ENCODE data around the gene UROD.
"Not testable (repeated sequence)": the region's sequence is repeated elsewhere in the genome, so short reads cannot be mapped to it uniquely, and the experiment has no call there.

The UROD gene

DNA sequence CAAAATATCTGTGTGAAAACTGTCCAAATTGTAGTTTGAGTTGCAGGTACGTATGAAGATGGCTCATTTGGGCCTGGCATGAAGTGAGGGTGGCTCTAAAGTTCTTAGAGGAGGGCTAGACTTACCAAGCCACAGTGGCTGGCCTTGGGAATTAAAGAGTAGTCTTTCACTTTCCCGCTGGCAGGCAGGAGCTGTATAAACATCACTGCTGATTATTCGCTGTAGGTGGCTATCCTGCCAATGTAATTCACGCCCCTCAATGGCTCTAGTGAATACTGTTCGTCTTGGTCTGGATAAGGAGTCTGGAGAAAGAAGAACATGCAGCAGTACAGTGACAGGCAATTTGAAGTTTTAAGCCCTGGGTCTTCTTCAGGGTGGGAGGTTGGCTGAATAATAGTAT lies 31.0 kb downstream of the UROD start:
- no peak for FAIRE-seq

DNA sequence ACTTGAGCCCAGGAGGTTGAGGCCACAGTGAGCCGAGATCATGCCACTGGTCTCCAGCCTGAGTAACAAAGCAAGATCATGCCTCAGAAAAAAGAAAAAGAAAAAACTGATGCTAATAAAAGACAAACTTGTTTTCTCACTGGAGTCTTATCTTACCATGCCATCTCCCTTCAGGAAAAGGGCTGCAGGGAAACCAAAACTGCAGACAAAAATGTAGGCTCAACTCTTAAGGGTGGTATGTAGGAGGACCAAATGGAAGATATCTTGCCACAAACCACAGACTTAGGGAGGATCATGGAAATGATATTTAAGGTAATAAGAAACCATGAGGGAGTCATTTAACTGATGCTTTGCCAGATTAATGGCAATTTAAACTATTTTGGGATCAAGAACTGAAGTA lies 32.9 kb downstream of the UROD start:
- FAIRE-seq, result no peak

DNA sequence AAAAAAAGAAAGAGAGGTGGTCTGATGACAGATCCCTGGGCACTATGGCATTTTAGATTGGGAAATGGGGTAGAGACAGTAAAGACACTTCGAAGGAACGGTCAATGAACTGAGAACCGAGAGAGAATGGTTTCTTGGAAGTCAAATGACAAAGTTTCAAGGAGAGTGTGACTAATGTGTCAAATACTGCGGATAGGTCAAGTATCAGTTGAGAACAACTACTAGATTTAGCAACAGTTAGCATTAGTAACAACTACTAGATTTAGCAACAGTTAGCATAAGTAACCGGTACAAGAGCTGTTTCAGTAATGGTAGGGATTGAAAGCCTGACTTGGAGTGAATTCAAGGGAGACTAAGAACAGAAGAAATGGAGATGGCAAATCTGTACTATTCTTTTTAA lies 35.0 kb downstream of the UROD start:
- FAIRE-seq, result no peak

DNA sequence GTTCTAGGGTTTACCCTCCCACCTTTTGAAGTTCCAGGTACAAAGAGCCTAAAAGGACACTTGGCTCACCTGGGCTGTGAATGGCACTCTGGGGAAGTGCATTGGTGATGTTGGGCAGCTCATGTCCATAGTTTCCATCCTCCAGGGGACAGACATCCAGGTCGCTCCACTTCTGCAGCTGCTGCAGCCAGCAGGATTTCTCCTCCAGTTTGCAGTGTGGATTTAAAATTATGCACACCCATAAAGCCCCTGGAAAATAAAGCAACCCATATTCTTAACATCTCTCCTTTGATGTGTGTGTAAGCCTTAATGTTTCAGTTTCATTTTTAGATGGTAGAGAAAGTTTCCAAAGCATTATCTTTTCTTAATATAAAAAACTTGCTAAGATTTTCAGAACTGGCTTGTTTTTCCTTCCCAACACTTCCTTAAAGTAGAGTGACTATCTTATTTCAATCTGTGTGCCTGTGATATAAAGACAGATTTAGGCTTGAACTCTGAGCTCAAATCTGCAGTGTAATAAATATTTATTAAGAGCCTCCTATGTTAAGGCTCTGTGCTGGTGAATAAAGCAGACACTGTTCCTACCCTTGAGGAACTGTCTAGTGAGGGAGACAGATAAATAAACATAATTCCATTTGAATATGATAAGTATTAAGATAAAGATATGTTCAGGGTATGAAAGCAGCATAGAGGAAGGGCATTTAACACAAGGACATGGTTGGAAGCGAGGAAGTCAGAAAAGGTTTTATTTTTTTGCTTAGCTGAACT lies 39.1 kb downstream of the UROD start:
- FAIRE-seq, result no peak

DNA sequence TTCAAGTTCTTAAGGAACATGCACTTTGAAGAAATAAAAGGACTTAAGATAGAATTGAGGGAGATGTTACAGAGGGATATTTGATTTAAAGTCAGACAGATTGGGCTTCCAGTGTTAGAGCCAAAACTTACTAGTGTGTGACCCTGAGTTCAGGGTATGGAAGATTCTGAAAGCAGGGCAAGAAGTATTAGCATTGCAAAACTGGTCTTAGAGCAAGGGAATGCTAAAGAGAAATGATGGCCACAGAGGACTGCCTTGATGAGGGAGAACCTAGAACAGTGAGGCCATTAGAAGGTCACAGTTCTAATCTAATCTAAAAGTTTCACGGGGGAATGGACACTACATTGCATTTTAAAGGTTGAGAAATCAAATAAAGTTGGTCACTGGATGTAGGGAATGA lies 45.5 kb downstream of the UROD start:
- no peak for FAIRE-seq

DNA sequence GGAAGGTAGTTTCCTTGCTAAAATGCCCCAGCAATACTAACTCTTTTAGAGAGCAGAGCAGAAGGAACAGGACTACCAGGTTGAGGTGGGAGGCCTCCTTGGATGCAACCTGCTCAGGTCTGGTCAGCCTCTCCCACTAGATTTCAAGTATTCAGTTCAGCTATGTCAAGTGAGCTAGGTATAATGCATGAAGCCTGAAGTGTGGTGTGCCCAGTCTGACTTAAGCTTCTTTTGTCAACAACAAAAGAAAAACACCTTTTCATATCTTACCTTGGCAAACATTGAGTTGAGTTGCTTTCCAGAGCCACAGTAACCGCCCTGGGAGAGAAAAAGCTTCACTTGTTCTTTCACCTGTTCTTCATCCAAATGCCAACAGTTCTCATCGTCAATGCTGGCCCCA lies 47.8 kb downstream of the UROD start:
- no peak for FAIRE-seq

DNA sequence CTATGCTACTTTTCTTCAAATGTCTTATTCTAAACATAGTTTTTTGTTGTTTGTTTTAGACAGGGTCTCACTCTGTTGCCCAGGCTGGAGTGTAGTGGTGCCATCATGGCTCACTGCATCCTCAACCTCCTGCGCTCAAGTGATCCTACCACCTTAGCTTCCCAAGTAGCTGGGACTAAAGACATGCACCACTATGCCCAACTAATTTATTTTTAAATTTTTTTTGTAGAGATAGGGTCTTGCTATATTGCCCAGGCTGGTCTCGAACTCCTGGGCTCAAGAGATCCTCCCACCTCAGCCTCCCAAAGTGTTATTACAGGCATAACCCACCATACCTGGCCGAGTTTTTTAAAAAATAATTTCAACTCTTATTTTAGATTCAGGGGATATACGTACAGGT lies 50.4 kb downstream of the UROD start:
- FAIRE-seq, result not testable (repeated sequence)

DNA sequence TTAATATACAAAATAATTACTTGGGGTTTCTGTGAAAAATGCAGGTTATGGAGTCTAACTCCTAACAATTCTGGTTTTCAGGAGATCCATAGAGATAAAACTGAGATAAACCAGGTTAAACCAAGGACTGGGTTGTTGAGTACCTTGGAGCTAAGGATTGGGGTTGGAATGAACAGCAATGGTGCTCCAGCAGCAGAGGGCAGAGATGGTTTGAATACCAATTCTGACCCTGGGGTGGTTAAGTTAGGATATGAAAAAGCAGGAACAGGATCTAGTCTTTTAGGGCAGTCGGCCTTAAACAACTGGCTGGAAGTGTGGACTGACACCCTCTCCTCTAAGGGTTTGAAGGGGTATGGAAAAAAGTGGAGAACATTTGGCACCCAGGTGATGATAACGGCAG lies 53.0 kb downstream of the UROD start:
- no peak for FAIRE-seq
